Loucy (cell line): ENCODE results near the gene REXO5.

ENCODE experiments used
- H2AFZ ChIP-seq: fragments of 200-600 bp; sonication (generic); 2 replicates; pipeline ENCODE4 v1.6.0; 2016; ENCODE audit warnings: antibody characterized with exemption, mild to moderate bottlenecking, low read length, moderate library complexity
- H3F3A ChIP-seq: fragments of 200-600 bp; 2 replicates; pipeline ENCODE4 v1.6.0; 2016; ENCODE audit warnings: antibody characterized with exemption, low read depth, mild to moderate bottlenecking
- H3K27me3 ChIP-seq: fragments of 200-600 bp; sonication (generic); 2 replicates; pipeline ENCODE4 v1.6.1; 2014; ENCODE audit warnings: low read length, mild to moderate bottlenecking; ENCODE audit not compliant: insufficient read depth, poor library complexity, severe bottlenecking
- H3K36me3 ChIP-seq: fragments of 200-600 bp; sonication (generic); 2 replicates; pipeline ENCODE4 v1.6.1; 2016; ENCODE audit warnings: low read length; ENCODE audit not compliant: insufficient read depth
- H3K4me1 ChIP-seq: fragments of 200-600 bp; sonication (generic); 2 replicates; pipeline ENCODE4 v1.5.1; 2014; ENCODE audit warnings: low read length, mild to moderate bottlenecking; ENCODE audit not compliant: insufficient read depth, poor library complexity, severe bottlenecking
- H3K4me2 ChIP-seq: fragments of 200-600 bp; sonication (generic); 2 replicates; pipeline ENCODE4 v1.6.0; 2014; ENCODE audit warnings: antibody characterized with exemption, low read length, low read depth, mild to moderate bottlenecking; ENCODE audit not compliant: poor library complexity, severe bottlenecking
- H3K4me3 ChIP-seq: fragments of 200-600 bp; sonication (generic); 2 replicates; pipeline ENCODE4 v1.5.1; 2014; ENCODE audit warnings: low read length, mild to moderate bottlenecking, mixed read lengths; ENCODE audit not compliant: poor library complexity, severe bottlenecking
- H3K79me2 ChIP-seq: fragments of 200-600 bp; sonication (generic); 2 replicates; pipeline ENCODE4 v1.6.1; 2014; ENCODE audit warnings: low read length; ENCODE audit not compliant: insufficient read depth
- H3K9ac ChIP-seq: fragments of 200-600 bp; sonication (generic); 2 replicates; pipeline ENCODE4 v1.6.0; 2014; ENCODE audit warnings: mild to moderate bottlenecking, low read depth, low read length, moderate library complexity; ENCODE audit not compliant: poor library complexity, severe bottlenecking
- H3K9me2 ChIP-seq: fragments of 200-600 bp; sonication (generic); replicated peaks from 2 replicates; pipeline ENCODE4 v1.6.1; 2016; ENCODE audit warnings: low read depth, low read length, mixed read lengths
- H3K9me3 ChIP-seq: fragments of 200-600 bp; sonication (generic); 2 replicates; pipeline ENCODE4 v1.6.1; 2014; ENCODE audit warnings: mild to moderate bottlenecking, antibody characterized with exemption, low read length, low read depth; ENCODE audit not compliant: insufficient read depth
- H4K20me1 ChIP-seq: fragments of 200-600 bp; sonication (generic); 2 replicates; pipeline ENCODE4 v1.6.0; 2014; ENCODE audit warnings: antibody characterized with exemption, low read length, mild to moderate bottlenecking; ENCODE audit not compliant: insufficient read depth, poor library complexity, severe bottlenecking
- EZH2phosphoT487 ChIP-seq: fragments of 200-600 bp; IDR thresholded peaks from 2 replicates; pipeline ENCODE4 v1.6.1; 2018; ENCODE audit warnings: antibody characterized with exemption, mild to moderate bottlenecking, moderate library complexity, borderline replicate concordance
- TF ChIP-seq, protein P1 (sequence below): fragments of 200-600 bp; sonication (generic); conservative IDR thresholded peaks from 2 replicates; pipeline ENCODE4 v1.5.1; 2014; ENCODE audit warnings: mild to moderate bottlenecking, antibody characterized with exemption, low read length

REXO5 gene

DNA sequence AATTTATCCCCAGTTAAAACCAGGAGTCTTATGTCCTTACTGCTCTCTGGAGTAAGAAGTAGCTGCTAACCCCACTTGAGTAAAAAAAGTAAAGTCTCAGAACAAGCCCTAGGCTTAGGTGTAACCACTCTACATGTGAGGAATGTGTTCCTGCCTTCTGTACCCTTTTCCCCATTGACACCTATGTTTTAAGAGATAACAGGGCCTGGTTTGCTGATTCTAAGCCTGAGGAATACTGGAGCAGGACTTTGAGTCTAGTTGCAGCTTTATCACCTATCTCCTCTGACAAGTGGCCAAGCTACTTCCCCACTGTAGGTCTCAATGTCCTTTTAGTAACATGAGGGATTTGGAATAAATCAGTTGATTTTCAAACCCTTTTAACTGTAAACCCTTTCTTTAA lies 40.2 kb downstream of the REXO5 start:
- H3K9me2 ChIP-seq: no peaks in the 10 kb centered on the region
- H3K79me2 ChIP-seq: no peaks in the 10 kb centered on the region
- no peak for TF ChIP-seq EZH2phosphoT487
- TF ChIP-seq, protein P1, sequence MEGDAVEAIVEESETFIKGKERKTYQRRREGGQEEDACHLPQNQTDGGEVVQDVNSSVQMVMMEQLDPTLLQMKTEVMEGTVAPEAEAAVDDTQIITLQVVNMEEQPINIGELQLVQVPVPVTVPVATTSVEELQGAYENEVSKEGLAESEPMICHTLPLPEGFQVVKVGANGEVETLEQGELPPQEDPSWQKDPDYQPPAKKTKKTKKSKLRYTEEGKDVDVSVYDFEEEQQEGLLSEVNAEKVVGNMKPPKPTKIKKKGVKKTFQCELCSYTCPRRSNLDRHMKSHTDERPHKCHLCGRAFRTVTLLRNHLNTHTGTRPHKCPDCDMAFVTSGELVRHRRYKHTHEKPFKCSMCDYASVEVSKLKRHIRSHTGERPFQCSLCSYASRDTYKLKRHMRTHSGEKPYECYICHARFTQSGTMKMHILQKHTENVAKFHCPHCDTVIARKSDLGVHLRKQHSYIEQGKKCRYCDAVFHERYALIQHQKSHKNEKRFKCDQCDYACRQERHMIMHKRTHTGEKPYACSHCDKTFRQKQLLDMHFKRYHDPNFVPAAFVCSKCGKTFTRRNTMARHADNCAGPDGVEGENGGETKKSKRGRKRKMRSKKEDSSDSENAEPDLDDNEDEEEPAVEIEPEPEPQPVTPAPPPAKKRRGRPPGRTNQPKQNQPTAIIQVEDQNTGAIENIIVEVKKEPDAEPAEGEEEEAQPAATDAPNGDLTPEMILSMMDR: no peak
- H3F3A ChIP-seq: 0 out of 2 replicates have a peak, but pooled peaks cover 11% of the 10 kb centered on the region
- no peak overlapping the region for H3K4me3 ChIP-seq
- H3K9ac ChIP-seq: no peak overlapping the region
- H3K4me1 ChIP-seq: peaks cover 46% of the 10 kb centered on the region
- H3K4me2 ChIP-seq: no peak overlapping the region
- H3K9me3 ChIP-seq: no peaks in the 10 kb centered on the region
- H3K27me3 ChIP-seq: no peaks in the 10 kb centered on the region
- no peaks in the 10 kb centered on the region for H4K20me1 ChIP-seq
- peaks cover 27% of the 10 kb centered on the region; the same call in 1 of the 2 replicates for H3K36me3 ChIP-seq
- H2AFZ ChIP-seq: no peak overlapping the region

DNA sequence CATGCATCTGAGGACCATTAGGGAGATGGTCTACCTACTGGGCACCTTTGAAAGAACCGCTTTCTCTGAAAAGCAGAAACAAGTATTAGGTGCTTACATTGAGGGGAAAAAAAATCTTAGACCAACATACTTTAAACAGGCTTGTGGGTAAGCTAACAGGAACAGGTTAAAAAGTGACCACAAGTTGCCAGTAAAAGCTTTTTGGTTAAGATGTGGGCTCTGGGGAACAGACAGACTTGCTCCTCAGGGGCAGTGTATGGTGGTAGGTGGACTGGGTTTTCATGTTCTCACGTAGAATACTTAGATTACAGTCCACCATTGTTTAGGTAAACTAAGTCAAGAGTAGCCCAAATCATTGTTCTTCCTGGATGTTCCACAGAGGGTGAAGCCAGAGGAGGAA lies 41.2 kb downstream of the REXO5 start:
- no peaks in the 10 kb centered on the region for H3K79me2 ChIP-seq
- H3F3A ChIP-seq: 0 out of 2 replicates have a peak, but pooled peaks cover 11% of the 10 kb centered on the region
- H3K9me2 ChIP-seq: no peaks in the 10 kb centered on the region
- H3K36me3 ChIP-seq: peaks cover 20% of the 10 kb centered on the region; the same call in 1 of the 2 replicates
- peak overlapping the region; percentile 21 for H3K4me2 ChIP-seq
- no peaks in the 10 kb centered on the region for H3K9me3 ChIP-seq
- H4K20me1 ChIP-seq: no peaks in the 10 kb centered on the region
- no peak overlapping the region for H3K4me3 ChIP-seq
- TF ChIP-seq, protein P1: no peak
- TF ChIP-seq EZH2phosphoT487: no peak
- peak overlapping the region; percentile 18 for H3K9ac ChIP-seq
- H3K27me3 ChIP-seq: no peaks in the 10 kb centered on the region
- H3K4me1 ChIP-seq: peaks cover 46% of the 10 kb centered on the region
- H2AFZ ChIP-seq: no peak overlapping the region

- Histone ChIP-seq H2AFZ (no peak overlapping the region), H3K36me3 (peaks cover 20% of the 10 kb centered on the region; the same call in 1 of the 2 replicates), H3K9me3 (no peaks in the 10 kb centered on the region), H3F3A (0 out of 2 replicates have a peak, but pooled peaks cover 2% of the 10 kb centered on the region), H3K79me2 (no peaks in the 10 kb centered on the region), H3K27me3 (no peaks in the 10 kb centered on the region), H3K9me2 (no peaks in the 10 kb centered on the region), H3K4me1 (peaks cover 30% of the 10 kb centered on the region), H3K4me3 (no peak overlapping the region), H3K4me2 (no peak overlapping the region), H3K9ac (no peak overlapping the region), H4K20me1 (no peaks in the 10 kb centered on the region)
- TF ChIP-seq EZH2phosphoT487: no peak
- TF ChIP-seq, protein P1: peak; percentile 100
Observed at GRCh38 chr16:20849589-20850390, 43.5 kb downstream of the REXO5 start.
